ENCODE results near the gene CGB2.
"Not testable (repeated sequence)": the region's sequence is repeated elsewhere in the genome, so short reads cannot be mapped to it uniquely, and the experiment has no call there.

CGB2 gene

GRCh38 chr19:49038557-49039276 lies 7.0 kb downstream of the CGB2 start:
- not testable (repeated sequence) for DNase-seq

- DNase-seq: not testable (repeated sequence)
Observed at GRCh38 chr19:49039736-49040135, 8.0 kb downstream of the CGB2 start.

GRCh38 chr19:49042177-49042576 lies 10.5 kb downstream of the CGB2 start:
- no peak for DNase-seq

- DNase-seq: not testable (repeated sequence)
Observed at GRCh38 chr19:49042666-49043065, 11.0 kb downstream of the CGB2 start.

- DNase-seq: not testable (repeated sequence)
Observed at GRCh38 chr19:49043548-49043947, 11.9 kb downstream of the CGB2 start, which contains the start of gene CGB5. TSS of gene CGB5 (plus strand) at chr19:49043848. CDS start at chr19:49044210, 362 bp downstream.

GRCh38 chr19:49049011-49049410 lies 17.3 kb downstream of the CGB2 start, which contains the start of gene CGB8:
TSS of gene CGB8 (minus strand) at chr19:49049111. CDS start at chr19:49048739, 372 bp downstream.
- DNase-seq: not testable (repeated sequence)

- not testable (repeated sequence) for DNase-seq
Observed at GRCh38 chr19:49049834-49050233, 18.1 kb downstream of the CGB2 start.

GRCh38 chr19:49050376-49051033 lies 18.8 kb downstream of the CGB2 start:
- DNase-seq: not testable (repeated sequence)

GRCh38 chr19:49056101-49056901 lies 24.6 kb downstream of the CGB2 start:
- DNase-seq: peak; percentile 53

GRCh38 chr19:49056902-49057596 lies 25.4 kb downstream of the CGB2 start:
- DNase-seq: not testable (repeated sequence)

- DNase-seq: peak; percentile 32
Observed at GRCh38 chr19:49057636-49058234, 26.0 kb downstream of the CGB2 start, which contains the start of gene CGB7. TSS of gene CGB7 (minus strand) at chr19:49057749. CDS start at chr19:49055375, 2,374 bp downstream.

- peak; percentile 38 for DNase-seq
Observed at GRCh38 chr19:49058562-49058961, 26.9 kb downstream of the CGB2 start.

GRCh38 chr19:49059053-49059452 lies 27.4 kb downstream of the CGB2 start:
- no peak for DNase-seq

GRCh38 chr19:49061000-49061399 lies 29.3 kb downstream of the CGB2 start:
- no peak for DNase-seq

GRCh38 chr19:49061445-49061844 lies 29.8 kb downstream of the CGB2 start:
- DNase-seq: no peak

- no peak for DNase-seq
Observed at GRCh38 chr19:49064029-49064629, 32.4 kb downstream of the CGB2 start.

GRCh38 chr19:49064768-49065611 lies 33.3 kb downstream of the CGB2 start, which contains the start of gene NTF4:
TSS of gene NTF4 (minus strand) at chr19:49064818. CDS start at chr19:49061997, 2,821 bp downstream.
- DNase-seq: no peak

GRCh38 chr19:49065905-49066512 lies 34.3 kb downstream of the CGB2 start:
- DNase-seq: no peak

GRCh38 chr19:49067554-49067953 lies 35.9 kb downstream of the CGB2 start:
- DNase-seq: no peak

- DNase-seq: no peak
Observed at GRCh38 chr19:49069026-49069425, 37.3 kb downstream of the CGB2 start.
